Peyer's patch (tissue), 4 donors: ENCODE measurements around the gene PCMT1.
"Not testable (repeated sequence)": the region's sequence is repeated elsewhere in the genome, so short reads cannot be mapped to it uniquely, and the experiment has no call there.

Experiments used
- POLR2A ChIP-seq, 2 donors: fragments of 450-650 bp; IDR thresholded peaks; one replicate each; pipeline ENCODE4 v1.5.1; 2017; ENCODE audit warnings: antibody characterized with exemption in 2 of 2, mild to moderate bottlenecking in 2 of 2, moderate library complexity in 2 of 2
- TF ChIP-seq, protein P1 (sequence below), 6 experiments: fragments of 450-650 bp in 4 of 6; fragments of 200-600 bp in 2 of 6; sonication (generic) in 1 of 6; IDR thresholded peaks; one replicate each; pipeline ENCODE4 v1.5.1; 2017 to 2019; ENCODE audit warnings: antibody characterized with exemption in 6 of 6, mild to moderate bottlenecking in 3 of 6, moderate library complexity in 1 of 6

DNA sequence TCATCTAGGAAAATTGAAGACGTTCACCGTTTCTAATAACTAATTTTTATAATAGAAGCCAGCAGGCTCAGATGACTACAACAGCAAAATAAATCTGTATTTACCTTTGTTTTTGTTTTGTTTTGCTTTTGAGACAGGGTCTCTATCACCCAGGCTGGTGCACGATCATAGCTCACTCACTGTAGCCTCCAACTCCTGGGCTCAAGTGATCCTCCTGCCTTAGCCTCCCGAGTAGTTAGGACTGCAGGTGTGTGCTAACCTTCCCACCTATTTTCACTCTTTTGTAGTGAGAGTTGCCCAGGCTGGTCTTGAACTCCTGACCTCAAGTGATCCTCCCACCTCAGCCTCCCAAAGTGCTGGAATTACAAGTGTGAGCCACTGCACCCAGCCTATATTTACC is 104.5 kb downstream of the PCMT1 start:
- TF ChIP-seq, protein P1, sequence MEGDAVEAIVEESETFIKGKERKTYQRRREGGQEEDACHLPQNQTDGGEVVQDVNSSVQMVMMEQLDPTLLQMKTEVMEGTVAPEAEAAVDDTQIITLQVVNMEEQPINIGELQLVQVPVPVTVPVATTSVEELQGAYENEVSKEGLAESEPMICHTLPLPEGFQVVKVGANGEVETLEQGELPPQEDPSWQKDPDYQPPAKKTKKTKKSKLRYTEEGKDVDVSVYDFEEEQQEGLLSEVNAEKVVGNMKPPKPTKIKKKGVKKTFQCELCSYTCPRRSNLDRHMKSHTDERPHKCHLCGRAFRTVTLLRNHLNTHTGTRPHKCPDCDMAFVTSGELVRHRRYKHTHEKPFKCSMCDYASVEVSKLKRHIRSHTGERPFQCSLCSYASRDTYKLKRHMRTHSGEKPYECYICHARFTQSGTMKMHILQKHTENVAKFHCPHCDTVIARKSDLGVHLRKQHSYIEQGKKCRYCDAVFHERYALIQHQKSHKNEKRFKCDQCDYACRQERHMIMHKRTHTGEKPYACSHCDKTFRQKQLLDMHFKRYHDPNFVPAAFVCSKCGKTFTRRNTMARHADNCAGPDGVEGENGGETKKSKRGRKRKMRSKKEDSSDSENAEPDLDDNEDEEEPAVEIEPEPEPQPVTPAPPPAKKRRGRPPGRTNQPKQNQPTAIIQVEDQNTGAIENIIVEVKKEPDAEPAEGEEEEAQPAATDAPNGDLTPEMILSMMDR (IDR thresholded peaks at IDR 0.05): not testable (repeated sequence)
- TF ChIP-seq POLR2A (IDR thresholded peaks at IDR 0.05): not testable (repeated sequence)
